GM12891 (cell line): Measurements from ENCODE around the gene EPB41.
"Not testable (repeated sequence)": the region's sequence is repeated elsewhere in the genome, so short reads cannot be mapped to it uniquely, and the experiment has no call there.

Source experiments
- POLR2A ChIP-seq: IDR thresholded peaks from 2 replicates; pipeline ENCODE4 v1.6.1; 2011; ENCODE audit warnings: low read depth, low read length, control low read depth
- POLR2AphosphoS5 ChIP-seq: IDR thresholded peaks from 2 replicates; pipeline ENCODE4 v1.6.1; 2011; ENCODE audit warnings: low read depth, low read length, control low read depth
- POU2F2 ChIP-seq: IDR thresholded peaks from 2 replicates; pipeline ENCODE4 v1.6.1; 2011; ENCODE audit warnings: low read depth, mild to moderate bottlenecking, control low read depth, low read length, moderate library complexity
- SPI1 ChIP-seq: IDR thresholded peaks from 2 replicates; pipeline ENCODE4 v1.6.1; 2011; ENCODE audit warnings: low read depth, low read length, control low read depth
- TAF1 ChIP-seq: IDR thresholded peaks from 2 replicates; pipeline ENCODE4 v1.6.1; 2011; ENCODE audit warnings: low read depth, low read length, control low read depth

DNA sequence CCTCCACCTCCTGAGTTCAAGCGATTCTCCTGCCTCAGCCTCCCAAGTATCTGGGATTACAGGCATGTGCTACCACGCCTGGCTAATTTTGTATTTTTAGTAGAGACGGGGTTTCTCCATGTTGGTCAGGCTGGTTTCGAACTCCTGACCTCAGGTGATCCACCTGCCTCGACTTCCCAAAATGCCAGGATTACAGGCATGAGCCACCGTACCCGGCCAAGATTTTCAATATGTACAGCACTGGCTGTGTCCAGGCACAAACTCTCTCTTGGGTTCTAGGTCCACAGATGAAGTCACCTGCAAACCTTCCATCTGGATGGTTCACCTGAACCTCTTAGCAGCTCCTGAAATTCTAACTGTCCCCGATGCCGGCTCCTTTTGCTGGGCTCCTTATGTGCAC is 236.0 kb downstream of the EPB41 start:
- TF ChIP-seq POLR2A, TAF1, POLR2AphosphoS5, SPI1, POU2F2: not testable (repeated sequence)
